Measurements from ENCODE around the gene KIAA1614.
A peak's percentile ranks its signal among the peaks of the same experiment; 100 is the strongest.

The KIAA1614 gene

GRCh38 chr1:180928331-180929230 lies 15.9 kb downstream of the KIAA1614 start:
- no peak for DNase-seq (ENCODE audit: low read depth)
- TF ChIP-seq CTCF (conservative IDR thresholded peaks at IDR 0.05; ENCODE audit: low read depth, low read length), result no peak
- H3K4me3 ChIP-seq (ENCODE audit: low read depth, low read length), result no peak overlapping the region

- TF ChIP-seq CTCF (conservative IDR thresholded peaks at IDR 0.05; ENCODE audit: low read depth, low read length), result no peak
- no peak overlapping the region for H3K4me3 ChIP-seq (ENCODE audit: low read depth, low read length)
- no peak for DNase-seq (ENCODE audit: low read depth)
These were observed 16.7 kb downstream of the KIAA1614 start for GRCh38 chr1:180929389-180929788.

- DNase-seq (ENCODE audit: low read depth), result no peak
- no peak overlapping the region for H3K4me3 ChIP-seq (ENCODE audit: low read depth, low read length)
- TF ChIP-seq CTCF (conservative IDR thresholded peaks at IDR 0.05; ENCODE audit: low read depth, low read length), result no peak
These were observed 18.0 kb downstream of the KIAA1614 start for GRCh38 chr1:180930687-180931086.

- peak; percentile 23 for DNase-seq (ENCODE audit: low read depth)
- no peak for TF ChIP-seq CTCF (conservative IDR thresholded peaks at IDR 0.05; ENCODE audit: low read depth, low read length)
- H3K4me3 ChIP-seq (ENCODE audit: low read depth, low read length), result no peak overlapping the region
These were observed 18.8 kb downstream of the KIAA1614 start for GRCh38 chr1:180931529-180931928.

GRCh38 chr1:180932378-180932777 lies 19.7 kb downstream of the KIAA1614 start:
- H3K4me3 ChIP-seq (ENCODE audit: low read depth, low read length), result no peak overlapping the region
- no peak for TF ChIP-seq CTCF (conservative IDR thresholded peaks at IDR 0.05; ENCODE audit: low read depth, low read length)
- no peak for DNase-seq (ENCODE audit: low read depth)

GRCh38 chr1:180933141-180933540 lies 20.4 kb downstream of the KIAA1614 start:
- peak; percentile 17 for TF ChIP-seq CTCF (conservative IDR thresholded peaks at IDR 0.05; ENCODE audit: low read depth, low read length)
- DNase-seq (ENCODE audit: low read depth), result no peak
- H3K4me3 ChIP-seq (ENCODE audit: low read depth, low read length), result no peak overlapping the region

- no peak for TF ChIP-seq CTCF (conservative IDR thresholded peaks at IDR 0.05; ENCODE audit: low read depth, low read length)
- no peak for DNase-seq (ENCODE audit: low read depth)
- H3K4me3 ChIP-seq (ENCODE audit: low read depth, low read length), result no peak overlapping the region
These were observed 21.9 kb downstream of the KIAA1614 start for GRCh38 chr1:180934563-180934962.

Measured in choroid plexus epithelial cell (primary cell).